Neuronal stem cell (in vitro differentiated cells): ENCODE measurements around the gene TRAF1.
A peak's percentile ranks its signal among the peaks of the same experiment; 100 is the strongest.

Experiments used
- DNase-seq: peaks from one replicate; pipeline ENCODE4 v3.0.0-alpha.2; 2013; ENCODE audit warnings: low spot score
- H2AFZ ChIP-seq: one replicate; pipeline ENCODE4 v1.6.1; 2013; ENCODE audit warnings: mild to moderate bottlenecking, low read length, inconsistent platforms
- H2AK5ac ChIP-seq: 2 replicates; pipeline ENCODE4 v1.6.1; 2013; ENCODE audit warnings: low read depth, mild to moderate bottlenecking, inconsistent platforms, low read length, moderate library complexity, mixed read lengths
- H2BK120ac ChIP-seq: 2 replicates; pipeline ENCODE4 v1.6.1; 2013; ENCODE audit warnings: low read depth, mild to moderate bottlenecking, inconsistent platforms, low read length, moderate library complexity, mixed read lengths
- H2BK12ac ChIP-seq: one replicate; pipeline ENCODE4 v1.6.1; 2013; ENCODE audit warnings: low read length, inconsistent platforms
- H2BK15ac ChIP-seq: 2 replicates; pipeline ENCODE4 v1.6.1; 2013; ENCODE audit warnings: mild to moderate bottlenecking, low read length, inconsistent platforms, mixed read lengths
- H2BK5ac ChIP-seq: one replicate; pipeline ENCODE4 v1.6.1; 2013; ENCODE audit warnings: inconsistent platforms, mild to moderate bottlenecking, low read length, moderate library complexity
- H3K14ac ChIP-seq: one replicate; pipeline ENCODE4 v1.6.1; 2013; ENCODE audit warnings: low read length, inconsistent platforms
- H3K18ac ChIP-seq: 2 replicates; pipeline ENCODE4 v1.6.1; 2013; ENCODE audit warnings: low read length, inconsistent platforms
- H3K23ac ChIP-seq: 2 replicates; pipeline ENCODE4 v1.6.1; 2013; ENCODE audit warnings: low read depth, mild to moderate bottlenecking, mixed read lengths, low read length, inconsistent platforms; ENCODE audit not compliant: poor library complexity
- H3K27ac ChIP-seq: replicated peaks from 3 replicates; pipeline ENCODE4 v1.5.1; 2013; ENCODE audit warnings: low read length, inconsistent platforms
- H3K27me3 ChIP-seq, 3 experiments: 2 replicates each; pipeline ENCODE4 v1.6.1; 2013; ENCODE audit warnings: low read length in 3 of 3, mild to moderate bottlenecking in 2 of 3, inconsistent platforms in 1 of 3, low read depth in 1 of 3, mixed read lengths in 1 of 3, moderate library complexity in 1 of 3; ENCODE audit not compliant: control insufficient read depth in 3 of 3, insufficient read depth in 3 of 3
- H3K36me3 ChIP-seq, 2 donors: replicated peaks in 1 of 2; 2 replicates each; pipeline ENCODE4 v1.6.1; 2013; ENCODE audit warnings: low read length in 2 of 2; ENCODE audit not compliant: control insufficient read depth in 2 of 2, insufficient read depth in 2 of 2
- H3K4ac ChIP-seq: 2 replicates; pipeline ENCODE4 v1.6.1; 2013; ENCODE audit warnings: inconsistent platforms, mild to moderate bottlenecking, low read length, moderate library complexity
- H3K4me1 ChIP-seq, 2 donors: 1 replicate in 1 of 2; 2 replicates in 1 of 2; pipeline ENCODE4 v1.6.1; 2013; ENCODE audit warnings: low read length in 2 of 2, low read depth in 1 of 2; ENCODE audit not compliant: control insufficient read depth in 2 of 2, insufficient read depth in 1 of 2
- H3K4me2 ChIP-seq: one replicate; pipeline ENCODE4 v1.6.1; 2013; ENCODE audit warnings: mild to moderate bottlenecking, low read length, inconsistent platforms; ENCODE audit not compliant: insufficient read depth, poor library complexity, severe bottlenecking
- H3K4me3 ChIP-seq, 2 donors: 2 replicates each; pipeline ENCODE4 v1.5.1; 2013; ENCODE audit warnings: low read length in 2 of 2, mild to moderate bottlenecking in 2 of 2, inconsistent platforms in 1 of 2, moderate library complexity in 1 of 2
- H3K79me1 ChIP-seq: one replicate; pipeline ENCODE4 v1.6.1; 2013; ENCODE audit warnings: low read depth, mild to moderate bottlenecking, inconsistent platforms, low read length, moderate library complexity
- H3K9ac ChIP-seq: one replicate; pipeline ENCODE4 v1.6.1; 2013; ENCODE audit warnings: mild to moderate bottlenecking, low read depth, low read length, inconsistent platforms; ENCODE audit not compliant: poor library complexity
- H3K9me3 ChIP-seq, 2 donors: replicated peaks in 1 of 2; 2 replicates each; pipeline versions ENCODE3 to v1.6.1; 2013; ENCODE audit warnings: low read length in 2 of 2, mild to moderate bottlenecking in 2 of 2, inconsistent platforms in 1 of 2, low read depth in 1 of 2, mixed read lengths in 1 of 2, moderate library complexity in 1 of 2; ENCODE audit not compliant: control insufficient read depth in 2 of 2, insufficient read depth in 1 of 2
- H4K8ac ChIP-seq: one replicate; pipeline ENCODE4 v1.6.1; 2013; ENCODE audit warnings: low read depth, mild to moderate bottlenecking, inconsistent platforms, low read length, moderate library complexity
- H4K91ac ChIP-seq: one replicate; pipeline ENCODE4 v1.6.1; 2013; ENCODE audit warnings: low read length, low read depth, mild to moderate bottlenecking, inconsistent platforms; ENCODE audit not compliant: poor library complexity
- WGBS, 2 donors: extraction: QIAGEN DNeasy Blood & Tissue Kit; methylation state at CpG; one replicate each; pipeline ENCODE4 v1.1.7; 2013; ENCODE audit warnings: missing lambda C conversion rate in 2 of 2, mixed read lengths in 1 of 2; ENCODE audit not compliant: insufficient read length in 2 of 2, insufficient replicate concordance in 1 of 2; ENCODE audit errors: extremely low coverage in 2 of 2; 5-methylcytosine and 5-hydroxymethylcytosine counted together

TRAF1 gene

GRCh38 chr9:120941046-120941770, 14.6 kb upstream of the TRAF1 start:
- Histone ChIP-seq H3K79me1 (peaks cover under 1% of the 10 kb centered on the region), H3K9ac (no peak overlapping the region), H3K18ac (no peak overlapping the region), H2AFZ (no peak overlapping the region), H3K4me2 (no peak overlapping the region), H3K4ac (no peak overlapping the region), H2AK5ac (no peak overlapping the region), H2BK12ac (no peak overlapping the region), H4K91ac (no peak overlapping the region), H2BK5ac (no peak overlapping the region), H2BK15ac (no peak overlapping the region), H4K8ac (no peak overlapping the region), H3K9me3 (no peaks in the 10 kb centered on the region), H2BK120ac (no peak overlapping the region), H3K4me3 (no peak overlapping the region), H3K36me3 (no peaks in the 10 kb centered on the region), H3K27ac (no peak overlapping the region), H3K23ac (no peak overlapping the region), H3K14ac (no peak overlapping the region), H3K4me1 (peaks cover 6 to 9% of the 10 kb centered on the region in 2 donors), H3K27me3 (no peaks in the 10 kb centered on the region)
- no CpG with 5 or more reads among the region's 6 CpGs for WGBS, 2 donors
- no peak for DNase-seq

GRCh38 chr9:120940573-120940972, 14.0 kb upstream of the TRAF1 start:
- no peak overlapping the region for H3K4ac ChIP-seq
- H2BK15ac ChIP-seq, result no peak overlapping the region
- H3K36me3 ChIP-seq, result no peaks in the 10 kb centered on the region
- H2BK120ac ChIP-seq, result no peak overlapping the region
- H3K9ac ChIP-seq, result no peak overlapping the region
- no peak overlapping the region for H3K27ac ChIP-seq
- no peaks in the 10 kb centered on the region for H3K27me3 ChIP-seq
- no peak overlapping the region for H4K8ac ChIP-seq
- no peak overlapping the region for H2BK12ac ChIP-seq
- no peak overlapping the region for H2AK5ac ChIP-seq
- peaks cover 6 to 9% of the 10 kb centered on the region in 2 donors for H3K4me1 ChIP-seq
- no peak overlapping the region for H3K4me2 ChIP-seq
- no peaks in the 10 kb centered on the region for H3K9me3 ChIP-seq
- no peak overlapping the region for H3K4me3 ChIP-seq
- H3K18ac ChIP-seq, result no peak overlapping the region
- no peak overlapping the region for H2BK5ac ChIP-seq
- no peak overlapping the region for H3K23ac ChIP-seq
- H3K79me1 ChIP-seq, result peaks cover 2% of the 10 kb centered on the region
- H4K91ac ChIP-seq, result no peak overlapping the region
- DNase-seq, result no peak
- WGBS, 2 donors, result no CpG with 5 or more reads among the region's 10 CpGs
- H2AFZ ChIP-seq, result no peak overlapping the region
- H3K14ac ChIP-seq, result no peak overlapping the region

- H3K9me3 ChIP-seq, result no peaks in the 10 kb centered on the region
- H3K18ac ChIP-seq, result no peak overlapping the region
- no peak overlapping the region for H2BK5ac ChIP-seq
- no peak overlapping the region for H3K4ac ChIP-seq
- H4K8ac ChIP-seq, result no peak overlapping the region
- no peaks in the 10 kb centered on the region for H3K36me3 ChIP-seq
- H2BK12ac ChIP-seq, result no peak overlapping the region
- H3K4me3 ChIP-seq, result no peak overlapping the region
- H3K4me1 ChIP-seq, result peaks cover 6 to 9% of the 10 kb centered on the region in 2 donors
- H2BK15ac ChIP-seq, result no peak overlapping the region
- H3K4me2 ChIP-seq, result no peak overlapping the region
- no CpG with 5 or more reads among the region's 3 CpGs for WGBS, 2 donors
- H3K27ac ChIP-seq, result no peak overlapping the region
- H3K14ac ChIP-seq, result no peak overlapping the region
- H3K9ac ChIP-seq, result no peak overlapping the region
- no peak for DNase-seq
- H3K79me1 ChIP-seq, result peaks cover 2% of the 10 kb centered on the region
- H4K91ac ChIP-seq, result no peak overlapping the region
- H2AK5ac ChIP-seq, result no peak overlapping the region
- no peak overlapping the region for H2AFZ ChIP-seq
- H3K23ac ChIP-seq, result no peak overlapping the region
- no peak overlapping the region for H2BK120ac ChIP-seq
- no peaks in the 10 kb centered on the region for H3K27me3 ChIP-seq
These were observed 12.3 kb upstream of the TRAF1 start for GRCh38 chr9:120938851-120939250.

GRCh38 chr9:120937596-120937995, 11.0 kb upstream of the TRAF1 start:
- Histone ChIP-seq H4K8ac (no peak overlapping the region), H3K27ac (no peak overlapping the region), H2BK12ac (no peak overlapping the region), H3K4me3 (no peak overlapping the region), H3K23ac (no peak overlapping the region), H2BK5ac (no peak overlapping the region), H3K36me3 (no peaks in the 10 kb centered on the region), H2AFZ (peak overlapping the region; percentile 31), H2BK120ac (no peak overlapping the region), H2BK15ac (no peak overlapping the region), H2AK5ac (no peak overlapping the region), H4K91ac (no peak overlapping the region), H3K9ac (no peak overlapping the region), H3K4me1 (peaks cover 4 to 7% of the 10 kb centered on the region in 2 donors), H3K4ac (no peak overlapping the region), H3K14ac (no peak overlapping the region), H3K79me1 (peaks cover 2% of the 10 kb centered on the region), H3K4me2 (no peak overlapping the region), H3K9me3 (no peaks in the 10 kb centered on the region), H3K27me3 (no peaks in the 10 kb centered on the region), H3K18ac (no peak overlapping the region)
- WGBS, 2 donors, result no CpG with 5 or more reads among the region's 1 CpG
- no peak for DNase-seq
